Esophagus muscularis mucosa (tissue), 4 donors: ENCODE measurements around the gene ZNF490. TPM values are rescaled to one million over a fixed set of nuclear protein-coding genes. Genes with fewer than 3 reads are reported as not detected.

Source experiments
- DNase-seq: peaks from one replicate; pipeline ENCODE4 v3.0.0-alpha.2; 2017; ENCODE audit errors: extremely low spot score
- H3K27ac ChIP-seq, 4 donors: fragments of 200-600 bp; sonication (generic); replicated peaks in 1 of 4; 1 replicate in 3 of 4; 2 replicates in 1 of 4; pipeline ENCODE4 v1.5.1; 2016 to 2019; ENCODE audit warnings: mild to moderate bottlenecking in 1 of 4
- H3K27me3 ChIP-seq, 4 donors: fragments of 200-600 bp; sonication (generic); one replicate each; pipeline versions ENCODE4 v1.5.1 to v1.6.0; 2016 to 2019
- H3K36me3 ChIP-seq, 4 donors: fragments of 200-600 bp; sonication (generic); one replicate each; pipeline ENCODE4 v1.5.1; 2016 to 2019
- H3K4me1 ChIP-seq, 4 donors: fragments of 200-600 bp; sonication (generic); one replicate each; pipeline ENCODE4 v1.5.1; 2016 to 2019
- H3K4me3 ChIP-seq, 4 donors: fragments of 200-600 bp; sonication (generic); 1 replicate in 2 of 4; 2 replicates in 2 of 4; pipeline ENCODE4 v1.5.1; 2016 to 2019; ENCODE audit warnings: mild to moderate bottlenecking in 4 of 4, moderate library complexity in 1 of 4
- H3K9me3 ChIP-seq, 4 donors: fragments of 200-600 bp; sonication (generic); 1 replicate in 3 of 4; 2 replicates in 1 of 4; pipeline ENCODE4 v1.5.1; 2016 to 2019
- CTCF ChIP-seq, 3 experiments: fragments of 200-600 bp in 2 of 3; fragments of 450-650 bp in 1 of 3; sonication (generic) in 2 of 3; IDR thresholded peaks; one replicate each; pipeline ENCODE4 v1.5.1; 2017 to 2019; ENCODE audit warnings: antibody characterized with exemption in 3 of 3, mild to moderate bottlenecking in 2 of 3, moderate library complexity in 1 of 3
- EP300 ChIP-seq: sonication (generic); formaldehyde crosslinking; IDR thresholded peaks from one replicate; pipeline ENCODE4 v1.6.1; 2017; ENCODE audit warnings: antibody characterized with exemption
- POLR2A ChIP-seq: fragments of 450-650 bp; IDR thresholded peaks from one replicate; pipeline ENCODE4 v1.6.1; 2017; ENCODE audit warnings: antibody characterized with exemption, moderate library complexity, mild to moderate bottlenecking, low read depth
- POLR2AphosphoS5 ChIP-seq, 2 donors: sonication (generic); formaldehyde crosslinking; IDR thresholded peaks; one replicate each; pipeline ENCODE4 v1.6.1; 2017; ENCODE audit warnings: antibody characterized with exemption in 2 of 2
- WGBS: methylation state at CpG from one replicate; pipeline ENCODE4 v1.1.5; 2018; 5-methylcytosine and 5-hydroxymethylcytosine counted together
- intact Hi-C: fragments of 100-400 bp; cut with DNase I; formaldehyde crosslinking; loops from one replicate; pipeline ENCODE4 v1.15.1; 2023
- total RNA-seq, 4 donors: library from RNA; depleted of rRNA; stranded (reverse); fragments of >200 nt; gene quantifications; one replicate each; pipeline versions ENCODE4 v1.1.0 to v1.2.1, GENCODE V29; 2016

Gene ZNF490
- 1 to 10 TPM; 3.3 to 6.7 (median 5.3) TPM for total RNA-seq

- Histone ChIP-seq H3K36me3 (peaks cover 5 to 57% (median 42%) of the 10 kb centered on the region in 4 donors), H3K27ac (peak within 1 kb of the TSS; percentile 98 to 100 (median 100)), H3K9me3 (no peaks in the 10 kb centered on the region), H3K4me1 (peaks cover 33 to 68% (median 50%) of the 10 kb centered on the region in 4 donors), H3K27me3 (no peaks in the 10 kb centered on the region), H3K4me3 (peak within 1 kb of the TSS; percentile 87 to 100 (median 96))
- intact Hi-C loops: no loop called here
- no peak for TF ChIP-seq EP300
- TF ChIP-seq POLR2A: peak; percentile 88
- TF ChIP-seq POLR2AphosphoS5 (IDR thresholded peaks at IDR 0.05): peak; percentile 96 to 99
- TF ChIP-seq CTCF (IDR thresholded peaks at IDR 0.05): peak in 1 of 3 experiments; percentile 16
- DNase-seq: peak; percentile 100
- 0% methylated on average over 38 of the region's 61 CpGs for WGBS
Measured at GRCh38 chr19:12610540-12611360, at the start of gene ZNF490, which contains the start of gene ZNF791. Gene ZNF490 (minus strand): TSS chr19:12610813. CDS start chr19:12610680, 133 bp downstream. Gene ZNF791 (plus strand): TSS chr19:12610920. CDS start chr19:12611080, 160 bp downstream.

- Histone ChIP-seq H3K36me3 (peaks cover 37 to 94% (median 85%) of the 10 kb centered on the region in 4 donors), H3K27me3 (no peaks in the 10 kb centered on the region), H3K27ac (no peak overlapping the region), H3K4me3 (no peak overlapping the region), H3K4me1 (no peaks in the 10 kb centered on the region), H3K9me3 (no peaks in the 10 kb centered on the region)
- intact Hi-C loops: no loop called here
- no peak for TF ChIP-seq POLR2A
- TF ChIP-seq EP300: no peak
- no peak for TF ChIP-seq CTCF (IDR thresholded peaks at IDR 0.05)
- TF ChIP-seq POLR2AphosphoS5 (IDR thresholded peaks at IDR 0.05): no peak
- DNase-seq: no peak
- 92% methylated on average over 11 of the region's 22 CpGs for WGBS
Measured at GRCh38 chr19:12657966-12658365, 47.4 kb upstream of the ZNF490 start.

GRCh38 chr19:12656899-12657571, 46.4 kb upstream of the ZNF490 start:
- peaks cover 35 to 92% (median 78%) of the 10 kb centered on the region in 4 donors for H3K36me3 ChIP-seq

GRCh38 chr19:12655546-12655945, 44.9 kb upstream of the ZNF490 start:
- Histone ChIP-seq H3K36me3 (peaks cover 25 to 90% (median 64%) of the 10 kb centered on the region in 4 donors), H3K9me3 (no peaks in the 10 kb centered on the region), H3K27me3 (no peaks in the 10 kb centered on the region), H3K27ac (no peak overlapping the region), H3K4me1 (no peaks in the 10 kb centered on the region), H3K4me3 (no peak overlapping the region)
- WGBS: 97% methylated on average over 8 of the region's 8 CpGs
- TF ChIP-seq CTCF (IDR thresholded peaks at IDR 0.05) (no peak), POLR2AphosphoS5 (IDR thresholded peaks at IDR 0.05) (no peak), POLR2A (no peak), EP300 (no peak)
- DNase-seq: no peak
- intact Hi-C loops: no loop called here

More at GRCh38 chr19:12656899-12657571, 46.4 kb upstream of the ZNF490 start:
- DNase-seq: no peak
- intact Hi-C loops: no loop called here
- TF ChIP-seq POLR2A (no peak), EP300 (no peak), CTCF (IDR thresholded peaks at IDR 0.05) (no peak), POLR2AphosphoS5 (IDR thresholded peaks at IDR 0.05) (no peak)
- H3K27me3 ChIP-seq: no peaks in the 10 kb centered on the region
- H3K4me3 ChIP-seq: no peak overlapping the region
- 69% methylated on average over 50 of the region's 50 CpGs for WGBS
- H3K27ac ChIP-seq: peak overlapping the region in 1 of 4 donors; percentile 7
- no peaks in the 10 kb centered on the region for H3K9me3 ChIP-seq
- H3K4me1 ChIP-seq: no peaks in the 10 kb centered on the region
